GM19193 (cell line): ENCODE results near the gene KMT5C.

Experiments used
- POLR2A ChIP-seq: IDR thresholded peaks from 4 replicates; pipeline ENCODE4 v1.6.1; 2011; ENCODE audit not compliant: insufficient read depth, insufficient read length; ENCODE audit errors: extremely low read depth

The KMT5C gene

DNA sequence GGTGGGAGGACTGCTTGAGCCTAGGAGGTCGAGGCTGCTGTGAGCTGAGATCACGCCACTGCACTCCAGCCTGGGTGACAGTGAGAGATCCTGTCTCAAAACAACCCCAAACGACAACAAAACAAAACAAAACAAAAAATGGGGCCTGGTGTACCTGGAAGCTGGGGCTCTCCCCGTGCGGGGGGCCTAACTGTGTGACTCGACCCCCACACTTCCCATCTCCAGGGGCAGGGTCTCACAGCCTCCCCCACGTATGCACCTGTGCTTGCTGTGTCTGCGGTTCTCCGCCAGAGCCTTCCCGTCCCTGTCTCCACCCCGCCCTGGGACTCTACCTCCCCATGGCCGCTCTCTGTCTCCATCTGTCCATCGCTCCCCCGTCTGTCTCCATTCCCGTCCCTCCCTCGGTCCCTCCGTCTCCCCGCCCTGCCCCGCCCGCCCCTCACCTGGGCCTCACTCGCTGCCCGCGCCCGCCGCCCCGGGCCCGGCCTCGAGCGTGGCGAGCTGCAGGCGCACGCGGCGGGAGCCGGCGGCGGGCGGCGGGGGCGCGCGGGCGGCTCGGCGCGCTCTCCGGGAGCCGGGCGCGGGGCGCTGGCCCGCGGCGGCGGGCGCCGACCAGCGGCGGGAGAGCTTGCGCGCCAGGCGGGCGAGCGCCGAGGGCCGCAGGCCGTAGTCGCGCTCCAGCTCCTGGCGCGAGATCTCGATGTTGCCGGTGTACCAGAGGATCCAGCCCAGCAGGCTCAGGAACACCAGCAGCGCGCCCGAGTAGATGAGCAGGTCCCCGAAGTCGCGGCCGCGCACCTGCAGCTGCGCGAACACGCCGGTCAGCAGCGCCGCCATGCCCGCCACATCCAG lies 43.8 kb downstream of the KMT5C start:
- peak; percentile 55 for TF ChIP-seq POLR2A

DNA sequence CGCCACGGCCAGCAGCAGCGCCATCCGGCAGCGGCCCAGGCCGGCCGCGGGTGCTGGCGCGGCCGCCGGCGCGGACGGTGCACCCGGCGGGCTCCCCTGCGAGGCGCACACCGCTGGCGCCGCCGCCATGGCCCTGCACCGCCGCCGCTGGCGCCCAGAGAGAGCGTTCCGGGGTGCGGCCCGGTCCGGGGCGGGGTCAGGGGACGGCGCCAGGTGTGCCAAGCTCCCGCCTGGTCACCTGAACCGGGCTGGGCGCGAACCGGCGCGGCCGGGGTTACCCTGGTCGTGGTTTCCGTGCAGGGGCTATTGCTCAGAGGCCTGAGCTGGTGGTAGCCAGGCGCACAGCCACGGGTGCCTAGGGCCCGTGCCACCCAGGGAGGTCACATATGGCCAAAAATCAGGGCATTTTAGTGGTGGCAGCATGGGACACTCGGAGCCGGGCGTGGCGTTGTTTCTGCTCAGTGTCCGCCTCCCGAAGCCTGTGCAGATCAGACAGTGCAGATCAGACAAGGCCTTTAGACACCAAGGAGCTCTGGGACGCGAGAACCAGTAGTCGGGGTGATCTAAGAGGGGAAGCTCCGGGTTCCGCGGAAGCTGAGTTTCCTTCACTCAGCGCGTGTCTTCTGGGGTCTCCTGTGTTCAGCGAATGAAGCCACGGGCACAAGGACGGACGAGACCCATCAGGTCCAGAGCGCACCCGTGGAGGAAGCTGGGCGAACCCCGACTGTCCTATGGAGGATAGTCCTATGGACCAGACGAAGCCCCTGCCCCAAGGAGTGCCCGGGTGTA lies 44.6 kb downstream of the KMT5C start, which contains the start of gene TMEM238:
TSS of gene TMEM238 (minus strand) at position 162 of the 789 bp plus-strand sequence. CDS start at position 129, 33 bp downstream.
- no peak for TF ChIP-seq POLR2A

DNA sequence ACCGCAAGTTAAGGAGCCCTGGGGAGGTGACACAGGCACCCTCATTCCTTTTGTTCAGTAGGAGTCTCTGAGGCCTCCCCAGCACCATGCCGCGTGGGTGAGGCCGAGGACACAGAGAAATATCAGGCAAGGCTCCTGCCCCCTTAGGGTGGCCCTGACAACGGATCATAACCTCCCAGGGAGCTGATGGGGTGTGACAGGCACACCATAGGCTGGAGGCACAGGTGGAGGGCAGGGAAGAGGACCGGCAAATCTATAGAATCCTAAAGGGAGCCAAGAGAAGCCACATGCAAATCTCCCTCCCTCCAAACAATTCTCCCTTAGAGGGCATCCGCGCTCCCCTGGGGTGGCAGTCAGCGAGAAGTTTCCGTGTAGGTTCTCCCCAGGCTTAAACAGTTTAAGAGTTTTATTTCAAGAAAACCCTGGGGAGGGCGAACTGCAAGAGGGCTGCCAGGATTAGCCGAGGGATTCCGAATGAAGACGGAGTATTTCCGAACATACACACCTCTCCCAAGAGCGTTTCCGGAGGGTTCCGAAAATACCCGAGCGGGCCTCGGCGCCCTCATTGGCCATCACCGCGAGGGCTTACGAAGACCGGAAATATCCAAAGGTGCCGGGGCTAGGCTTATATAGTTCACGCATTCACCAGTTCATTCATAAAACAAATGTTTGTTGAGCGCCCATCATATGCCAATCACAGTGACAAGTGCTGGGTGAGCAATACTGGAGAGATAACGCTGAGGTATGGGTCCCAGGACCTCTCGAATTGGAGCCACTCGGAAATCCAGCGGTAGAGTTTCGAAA lies 45.4 kb downstream of the KMT5C start:
- TF ChIP-seq POLR2A = no peak

DNA sequence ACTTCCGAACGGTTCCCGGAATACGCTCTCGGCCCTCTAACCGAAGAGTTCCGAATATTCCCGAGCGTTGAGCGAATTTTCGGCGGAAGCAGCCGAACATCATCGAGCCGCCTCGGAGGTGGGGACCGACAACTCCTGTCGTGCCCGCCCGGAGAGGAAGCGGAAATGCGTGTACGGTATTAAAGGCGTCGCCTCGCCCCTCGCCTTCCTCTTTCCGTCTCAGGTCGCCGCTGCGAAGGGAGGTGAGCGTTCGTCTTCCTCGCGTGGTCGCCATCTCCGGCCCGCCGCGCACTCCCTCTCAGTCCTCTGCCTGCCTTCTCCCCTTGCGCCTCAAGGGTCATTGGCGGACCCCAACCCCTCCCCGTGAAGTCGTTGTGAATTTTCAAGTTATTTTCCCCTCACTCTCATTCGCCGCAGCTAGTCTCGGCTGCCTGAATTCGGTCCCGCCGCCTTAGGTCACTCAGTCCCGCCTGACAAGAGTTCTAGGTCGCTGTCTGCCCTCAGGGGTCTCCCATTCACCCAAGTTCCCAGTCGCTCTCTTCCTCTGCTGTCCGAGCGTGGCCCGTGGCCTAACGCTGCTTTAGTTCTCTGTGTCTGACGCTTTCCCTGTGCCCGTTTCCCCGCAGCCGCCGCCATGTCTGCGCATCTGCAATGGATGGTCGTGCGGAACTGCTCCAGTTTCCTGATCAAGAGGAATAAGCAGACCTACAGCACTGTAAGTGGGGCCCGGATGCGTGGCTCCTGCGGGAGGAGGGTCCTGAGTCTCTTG lies 46.2 kb downstream of the KMT5C start, which contains the start of gene RPL28:
TSS of gene RPL28 (plus strand) at position 209 of the 769 bp plus-strand sequence. CDS start at position 635, 426 bp downstream.
- peak; percentile 100 for TF ChIP-seq POLR2A

DNA sequence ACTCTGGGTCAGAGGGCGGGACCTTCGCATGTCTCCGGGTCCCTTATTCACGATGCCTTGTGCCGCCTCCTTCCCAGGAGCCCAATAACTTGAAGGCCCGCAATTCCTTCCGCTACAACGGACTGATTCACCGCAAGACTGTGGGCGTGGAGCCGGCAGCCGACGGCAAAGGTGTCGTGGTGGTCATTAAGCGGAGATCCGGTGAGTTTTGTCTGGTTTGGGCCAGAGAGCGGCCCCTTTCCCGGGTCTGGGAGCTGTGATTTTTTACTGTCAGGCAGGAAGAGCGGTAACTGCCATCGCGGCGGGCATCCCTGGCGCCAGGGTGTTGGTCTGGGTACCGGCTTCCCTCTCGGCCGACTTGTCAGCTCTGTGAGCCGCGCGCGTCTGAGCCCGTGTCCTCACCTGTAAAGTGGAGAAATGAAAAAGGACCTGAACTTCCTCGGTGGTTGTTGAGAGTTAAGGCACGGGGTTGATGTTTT lies 46.9 kb downstream of the KMT5C start:
- TF ChIP-seq POLR2A = no peak

DNA sequence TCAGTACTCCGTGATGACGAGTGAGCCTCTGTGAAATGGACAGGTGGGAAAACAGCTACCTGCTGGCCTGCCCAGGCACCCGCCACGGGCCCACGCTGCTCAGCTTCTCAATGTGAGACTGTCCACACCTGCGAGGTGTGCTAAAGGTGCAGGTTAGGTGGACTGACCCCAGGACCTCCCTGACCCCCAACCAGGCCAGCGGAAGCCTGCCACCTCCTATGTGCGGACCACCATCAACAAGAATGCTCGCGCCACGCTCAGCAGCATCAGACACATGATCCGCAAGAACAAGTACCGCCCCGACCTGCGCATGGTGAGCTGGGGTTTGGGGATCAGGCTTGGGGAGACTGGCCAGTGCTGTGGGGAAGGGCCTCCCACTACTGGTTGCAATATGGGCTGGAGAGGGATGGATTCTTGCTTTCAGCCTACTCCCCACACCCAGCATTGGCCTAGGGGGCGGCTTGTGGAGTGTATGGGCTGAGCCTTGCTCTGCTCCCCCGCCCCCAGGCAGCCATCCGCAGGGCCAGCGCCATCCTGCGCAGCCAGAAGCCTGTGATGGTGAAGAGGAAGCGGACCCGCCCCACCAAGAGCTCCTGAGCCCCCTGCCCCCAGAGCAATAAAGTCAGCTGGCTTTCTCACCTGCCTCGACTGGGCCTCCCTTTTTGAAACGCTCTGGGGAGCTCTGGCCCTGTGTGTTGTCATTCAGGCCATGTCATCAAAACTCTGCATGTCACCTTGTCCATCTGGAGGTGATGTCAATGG lies 48.2 kb downstream of the KMT5C start:
- TF ChIP-seq POLR2A = no peak

DNA sequence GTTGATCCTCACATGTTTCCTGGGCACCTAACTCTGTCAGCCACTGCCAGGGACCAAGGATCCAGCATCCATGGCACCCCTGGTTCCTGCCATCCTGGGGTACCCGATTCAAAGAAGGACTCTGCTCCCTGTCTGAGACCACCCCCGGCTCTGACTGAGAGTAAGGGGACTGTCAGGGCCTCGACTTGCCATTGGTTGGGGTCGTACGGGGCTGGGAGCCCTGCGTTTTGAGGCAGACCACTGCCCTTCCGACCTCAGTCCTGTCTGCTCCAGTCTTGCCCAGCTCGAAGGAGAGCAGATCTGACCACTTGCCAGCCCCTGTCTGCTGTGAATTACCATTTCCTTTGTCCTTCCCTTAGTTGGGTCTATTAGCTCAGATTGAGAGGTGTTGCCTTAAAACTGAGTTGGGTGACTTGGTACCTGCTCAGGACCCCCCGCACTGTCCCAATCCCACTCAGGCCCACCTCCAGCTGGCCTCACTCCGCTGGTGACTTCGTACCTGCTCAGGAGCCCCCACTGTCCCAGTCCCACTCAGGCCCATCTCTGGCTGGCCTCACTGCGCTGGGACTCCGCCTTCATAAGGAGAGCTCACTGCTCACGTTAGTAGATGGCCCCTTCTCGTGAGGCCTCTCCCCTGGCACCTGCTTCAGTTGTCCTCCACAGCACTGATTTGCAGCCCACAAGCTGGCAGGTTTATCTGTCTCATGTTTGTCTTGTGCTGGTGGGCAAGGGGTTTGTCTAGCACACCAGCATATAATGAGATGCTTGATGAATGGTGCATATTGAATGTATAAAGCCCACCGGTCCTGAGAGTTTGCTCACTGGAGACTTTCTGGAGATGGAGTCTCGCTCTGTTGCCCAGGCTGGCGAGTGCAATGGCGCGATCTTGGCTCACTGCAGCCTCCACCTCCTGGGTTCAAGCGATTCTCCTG lies 50.0 kb downstream of the KMT5C start:
- TF ChIP-seq POLR2A = peak; percentile 27

DNA sequence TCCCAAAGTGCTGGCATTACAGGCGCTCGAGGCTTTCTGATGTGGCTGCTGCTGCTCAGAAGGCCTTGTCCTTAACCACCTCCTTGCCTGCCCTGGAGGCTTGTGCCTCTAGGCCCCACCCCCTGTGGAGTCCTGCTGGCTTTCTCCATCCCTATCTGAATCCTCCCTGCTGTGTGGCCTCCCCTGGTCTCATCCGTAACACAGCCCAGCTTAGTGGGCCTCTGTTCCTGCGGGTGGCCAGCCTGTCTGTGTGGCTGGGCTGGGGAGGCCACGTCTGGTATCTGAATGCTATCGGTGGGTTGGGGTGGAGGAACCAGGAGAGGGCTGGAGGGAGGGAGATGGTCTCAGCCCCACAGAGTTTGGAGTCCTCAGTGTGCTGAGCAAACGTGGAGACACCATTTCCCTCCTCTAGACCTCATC lies 50.8 kb downstream of the KMT5C start:
- TF ChIP-seq POLR2A = peak; percentile 25

DNA sequence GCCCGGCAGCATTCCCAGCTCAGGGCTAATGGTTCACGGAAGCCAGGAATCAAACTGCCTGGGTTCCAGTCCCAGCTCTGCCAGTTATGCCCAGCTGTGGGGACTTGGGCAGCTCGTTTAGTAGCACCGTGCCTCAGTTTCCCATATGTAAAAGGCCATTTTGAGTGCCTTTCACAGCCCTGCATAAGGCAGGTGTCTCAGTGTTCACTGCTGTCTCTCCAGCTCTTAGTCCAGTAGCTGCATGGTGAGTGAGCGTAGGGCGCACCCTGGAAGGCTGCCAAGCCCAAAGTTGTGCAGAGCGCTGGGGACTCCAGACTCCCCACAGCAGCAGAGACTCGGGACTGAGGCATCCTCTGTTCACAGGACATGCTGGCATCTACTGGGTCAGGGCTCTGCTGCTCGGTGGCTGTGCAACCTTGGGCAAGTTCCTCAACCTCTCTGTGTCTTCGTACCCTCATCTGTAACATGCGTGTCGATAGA lies 51.6 kb downstream of the KMT5C start:
- TF ChIP-seq POLR2A = no peak

DNA sequence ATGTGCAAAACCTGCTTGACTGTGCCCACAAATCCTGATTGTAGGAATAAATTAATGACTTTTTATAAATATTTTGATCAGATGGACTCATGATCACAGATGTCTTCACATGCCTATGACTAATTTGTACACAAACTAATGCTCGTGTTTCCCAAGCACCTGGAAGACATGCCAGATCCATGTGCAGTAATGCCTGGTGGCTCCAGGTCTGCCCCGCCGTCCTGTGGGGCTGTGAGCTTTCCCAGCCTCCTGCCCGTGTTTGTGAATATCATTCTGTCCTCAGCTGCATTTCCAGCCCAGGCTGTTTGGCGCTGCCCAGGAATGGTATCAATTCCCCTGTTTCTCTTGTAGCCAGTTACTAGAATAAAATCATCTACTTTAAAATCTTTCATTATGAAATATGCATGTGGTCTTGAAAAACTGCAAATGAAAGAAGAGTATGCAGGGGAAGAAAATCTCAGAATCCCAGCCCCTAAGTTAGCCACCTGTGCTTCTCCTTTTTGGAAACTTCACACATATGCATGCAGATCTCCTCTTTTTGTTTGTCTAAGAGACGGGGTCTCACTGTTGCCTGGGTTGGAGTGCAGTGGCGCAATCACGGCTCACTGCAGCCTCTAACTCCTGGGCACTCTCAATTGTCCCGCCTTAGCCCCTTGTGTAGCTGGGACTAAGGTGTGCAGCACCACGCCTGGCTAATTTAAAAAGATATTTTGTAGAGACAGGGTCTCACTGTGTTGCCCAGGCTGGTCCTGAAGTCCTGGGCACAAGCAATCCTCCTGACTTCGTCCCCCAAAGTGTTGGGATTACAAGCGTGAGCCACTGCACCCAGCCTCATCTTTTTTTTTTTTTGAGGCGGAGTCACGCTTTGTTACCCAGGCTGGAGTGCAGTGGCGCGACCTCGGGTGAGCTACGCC lies 52.3 kb downstream of the KMT5C start:
- TF ChIP-seq POLR2A = no peak
